HepG2 (cell line): ENCODE data around the gene SPECC1L. TPM values are rescaled to one million over a fixed set of nuclear protein-coding genes. Genes with fewer than 3 reads are reported as not detected.

Experiments
- DPF2 ChIP-seq: sonication (generic); formaldehyde crosslinking; IDR thresholded peaks from 2 replicates; pipeline ENCODE4 v1.4.0; 2020; ENCODE audit warnings: mild to moderate bottlenecking, low read depth, missing genetic modification reagents, borderline replicate concordance
- EP300 ChIP-seq, 3 experiments: sonication (generic) in 1 of 3; formaldehyde crosslinking in 1 of 3; IDR thresholded peaks; 2 replicates each; pipeline versions ENCODE4 v1.5.1 to v1.6.1; 2011 to 2020; ENCODE audit warnings: low read depth in 2 of 3, low read length in 2 of 3, borderline replicate concordance in 1 of 3, improper control_type of control experiment in 1 of 3, mild to moderate bottlenecking in 1 of 3, missing genetic modification reagents in 1 of 3, moderate library complexity in 1 of 3
- NFKB2 ChIP-seq: sonication (generic); formaldehyde crosslinking; IDR thresholded peaks from 2 replicates; pipeline ENCODE4 v1.4.0; 2020; ENCODE audit warnings: missing genetic modification reagents, borderline replicate concordance
- REPIN1 ChIP-seq: sonication (generic); formaldehyde crosslinking; IDR thresholded peaks from 2 replicates; pipeline ENCODE4 v1.8.0; 2022; ENCODE audit warnings: missing genetic modification reagents, low read depth, mild to moderate bottlenecking, borderline replicate concordance
- TIGD3 ChIP-seq: sonication (generic); formaldehyde crosslinking; IDR thresholded peaks from 2 replicates; pipeline ENCODE4 v1.5.1; 2020; ENCODE audit warnings: mild to moderate bottlenecking, missing genetic modification reagents, borderline replicate concordance
- TMF1 ChIP-seq: sonication (generic); formaldehyde crosslinking; IDR thresholded peaks from 2 replicates; pipeline ENCODE4 v1.8.1; 2022; ENCODE audit warnings: low read depth, missing genetic modification reagents
- TP53 ChIP-seq: sonication (generic); formaldehyde crosslinking; conservative IDR thresholded peaks from 2 replicates; pipeline ENCODE4 v1.4.0; 2020; ENCODE audit warnings: missing genetic modification reagents
- TSC22D2 ChIP-seq: sonication (generic); formaldehyde crosslinking; IDR thresholded peaks from 2 replicates; pipeline ENCODE4 v1.5.1; 2020; ENCODE audit warnings: missing genetic modification reagents, mild to moderate bottlenecking, borderline replicate concordance
- UBTF ChIP-seq: sonication (generic); formaldehyde crosslinking; IDR thresholded peaks from 2 replicates; pipeline ENCODE4 v1.4.0; 2020; ENCODE audit warnings: mild to moderate bottlenecking, missing genetic modification reagents
- YEATS4 ChIP-seq: sonication (generic); formaldehyde crosslinking; IDR thresholded peaks from 2 replicates; pipeline ENCODE4 v1.4.0; 2020; ENCODE audit warnings: missing genetic modification reagents, borderline replicate concordance
- ZNF34 ChIP-seq: sonication (generic); formaldehyde crosslinking; IDR thresholded peaks from 2 replicates; pipeline ENCODE4 v1.4.0; 2020; ENCODE audit warnings: mild to moderate bottlenecking, missing genetic modification reagents, borderline replicate concordance
- ZNF761 ChIP-seq: sonication (generic); formaldehyde crosslinking; conservative IDR thresholded peaks from 2 replicates; pipeline ENCODE4 v1.4.0; 2020; ENCODE audit warnings: mild to moderate bottlenecking, missing genetic modification reagents
- ZNF891 ChIP-seq: sonication (generic); formaldehyde crosslinking; IDR thresholded peaks from 2 replicates; pipeline ENCODE4 v1.5.0; 2020; ENCODE audit warnings: mild to moderate bottlenecking, missing genetic modification reagents
- polyA plus RNA-seq, 8 experiments: library from polyadenylated mRNA; depleted of rRNA in 3 of 8; stranded (reverse) in 7 of 8; unstranded in 1 of 8; fragments of >200 nt; fragmentation: Illumina TruSeq in 4 of 8; extraction: Trizol in 4 of 8; gene quantifications; 2 replicates each; pipeline versions ENCODE4 v1.2.1 to v1.2.3, GENCODE V29; 2011 to 2016; ENCODE audit warnings: low read depth in 4 of 8, missing spikeins in 1 of 8, mixed read lengths in 1 of 8; ENCODE audit not compliant: insufficient read depth in 1 of 8
- total RNA-seq, 5 experiments: library from RNA; depleted of rRNA; stranded (reverse); fragments of >200 nt; fragmentation: Illumina TruSeq; extraction: Trizol; gene quantifications; 2 replicates each; pipeline ENCODE4 v1.2.3, GENCODE V29; 2016; ENCODE audit warnings: low read depth in 1 of 5
- TF ChIP-seq, protein P1 (sequence below): sonication (generic); formaldehyde crosslinking; IDR thresholded peaks from 2 replicates; pipeline ENCODE4 v1.5.1; 2020; ENCODE audit warnings: mild to moderate bottlenecking, moderate library complexity, missing genetic modification reagents
- TF ChIP-seq, protein P2 (sequence below): sonication (generic); formaldehyde crosslinking; IDR thresholded peaks from 2 replicates; pipeline ENCODE4 v1.8.0; 2022; ENCODE audit warnings: missing genetic modification reagents, mild to moderate bottlenecking, borderline replicate concordance
- TF ChIP-seq, protein P3 (sequence below): sonication (generic); formaldehyde crosslinking; IDR thresholded peaks from 2 replicates; pipeline ENCODE4 v1.5.0; 2020; ENCODE audit warnings: missing genetic modification reagents

Gene SPECC1L
- total and polyA plus RNA-seq, 2 of the 13 experiments (the other 11 are each of a cell fraction or from before 2014, with no cell fraction given), result 14.1 to 30.3 TPM

- peak; percentile 92 for TF ChIP-seq UBTF
- TF ChIP-seq ZNF891 (CRISPR knock-in tag), result peak; percentile 80
- TF ChIP-seq, protein P1, sequence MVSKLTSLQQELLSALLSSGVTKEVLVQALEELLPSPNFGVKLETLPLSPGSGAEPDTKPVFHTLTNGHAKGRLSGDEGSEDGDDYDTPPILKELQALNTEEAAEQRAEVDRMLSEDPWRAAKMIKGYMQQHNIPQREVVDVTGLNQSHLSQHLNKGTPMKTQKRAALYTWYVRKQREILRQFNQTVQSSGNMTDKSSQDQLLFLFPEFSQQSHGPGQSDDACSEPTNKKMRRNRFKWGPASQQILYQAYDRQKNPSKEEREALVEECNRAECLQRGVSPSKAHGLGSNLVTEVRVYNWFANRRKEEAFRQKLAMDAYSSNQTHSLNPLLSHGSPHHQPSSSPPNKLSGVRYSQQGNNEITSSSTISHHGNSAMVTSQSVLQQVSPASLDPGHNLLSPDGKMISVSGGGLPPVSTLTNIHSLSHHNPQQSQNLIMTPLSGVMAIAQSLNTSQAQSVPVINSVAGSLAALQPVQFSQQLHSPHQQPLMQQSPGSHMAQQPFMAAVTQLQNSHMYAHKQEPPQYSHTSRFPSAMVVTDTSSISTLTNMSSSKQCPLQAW (CRISPR knock-in tag), result peak; percentile 86
- TF ChIP-seq TMF1 (CRISPR knock-in tag), result no peak
- TF ChIP-seq REPIN1 (CRISPR knock-in tag), result peak; percentile 67
- TF ChIP-seq, protein P2, sequence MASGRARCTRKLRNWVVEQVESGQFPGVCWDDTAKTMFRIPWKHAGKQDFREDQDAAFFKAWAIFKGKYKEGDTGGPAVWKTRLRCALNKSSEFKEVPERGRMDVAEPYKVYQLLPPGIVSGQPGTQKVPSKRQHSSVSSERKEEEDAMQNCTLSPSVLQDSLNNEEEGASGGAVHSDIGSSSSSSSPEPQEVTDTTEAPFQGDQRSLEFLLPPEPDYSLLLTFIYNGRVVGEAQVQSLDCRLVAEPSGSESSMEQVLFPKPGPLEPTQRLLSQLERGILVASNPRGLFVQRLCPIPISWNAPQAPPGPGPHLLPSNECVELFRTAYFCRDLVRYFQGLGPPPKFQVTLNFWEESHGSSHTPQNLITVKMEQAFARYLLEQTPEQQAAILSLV (CRISPR knock-in tag), result peak; percentile 88; the same call in 1 of the 2 replicates
- 0 out of 2 replicates have a peak, but pooled peaks have one; percentile 42 for TF ChIP-seq TIGD3 (CRISPR knock-in tag)
- TF ChIP-seq, protein P3, sequence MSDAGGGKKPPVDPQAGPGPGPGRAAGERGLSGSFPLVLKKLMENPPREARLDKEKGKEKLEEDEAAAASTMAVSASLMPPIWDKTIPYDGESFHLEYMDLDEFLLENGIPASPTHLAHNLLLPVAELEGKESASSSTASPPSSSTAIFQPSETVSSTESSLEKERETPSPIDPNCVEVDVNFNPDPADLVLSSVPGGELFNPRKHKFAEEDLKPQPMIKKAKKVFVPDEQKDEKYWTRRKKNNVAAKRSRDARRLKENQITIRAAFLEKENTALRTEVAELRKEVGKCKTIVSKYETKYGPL (CRISPR knock-in tag), result no peak
- TF ChIP-seq ZNF34, result no peak
- no peak for TF ChIP-seq EP300 (IDR thresholded peaks at IDR 0.05; ENCODE audit: low read depth in 2 of 2, low read length in 2 of 2)
- TF ChIP-seq EP300 (CRISPR knock-in tag; IDR thresholded peaks at IDR 0.05; ENCODE audit: borderline replicate concordance), result peak; percentile 37; the same call in 1 of the 2 replicates
- 0 out of 2 replicates have a peak, but pooled peaks have one; percentile 69 for TF ChIP-seq ZNF761
- TF ChIP-seq NFKB2 (CRISPR knock-in tag), result peak; percentile 71; the same call in 1 of the 2 replicates
- TF ChIP-seq TSC22D2 (CRISPR knock-in tag), result peak; percentile 77; the same call in 1 of the 2 replicates
- TF ChIP-seq DPF2, result no peak
- 0 out of 2 replicates have a peak, but pooled peaks have one; percentile 20 for TF ChIP-seq TP53
- peak; percentile 90 for TF ChIP-seq YEATS4 (CRISPR knock-in tag)
These were observed at the start of gene SPECC1L (continued) for GRCh38 chr22:24270556-24271385.
